Neural progenitor cell (in vitro differentiated cells): ENCODE results near the gene ANKRD53.
"Not testable (repeated sequence)": the region's sequence is repeated elsewhere in the genome, so short reads cannot be mapped to it uniquely, and the experiment has no call there.

Experiments used
- CTCF ChIP-seq: fragments of 200-600 bp; sonication (generic); IDR thresholded peaks from 2 replicates; pipeline ENCODE4 v1.5.1; 2017; ENCODE audit warnings: antibody characterized with exemption, mild to moderate bottlenecking
- EZH2 ChIP-seq: fragments of 200-600 bp; sonication (generic); IDR thresholded peaks from 2 replicates; pipeline ENCODE4 v1.6.1; 2017; ENCODE audit warnings: antibody characterized with exemption, mild to moderate bottlenecking, moderate library complexity
- EZH2phosphoT487 ChIP-seq: fragments of 200-600 bp; sonication (generic); IDR thresholded peaks from 2 replicates; pipeline ENCODE4 v1.6.1; 2017; ENCODE audit warnings: antibody characterized with exemption

GRCh38 chr2:71011786-71012185 is 33.4 kb downstream of the ANKRD53 start:
- not testable (repeated sequence) for TF ChIP-seq CTCF, EZH2, EZH2phosphoT487
